ENCODE data around the gene SNAP91. TPM values are rescaled to one million over a fixed set of nuclear protein-coding genes. Genes with fewer than 3 reads are reported as not detected.

Gene SNAP91
- total RNA-seq, 1 donor from 2014 or later: not detected

GRCh38 chr6:83536647-83537589, 172.0 kb downstream of the SNAP91 start:
- ATAC-seq: no peak
- Histone ChIP-seq H3K4me3 (no peak overlapping the region), H3K27me3 (no peaks in the 10 kb centered on the region), H3K27ac (no peak overlapping the region), H3K9me3 (no peaks in the 10 kb centered on the region), H3K36me3 (no peaks in the 10 kb centered on the region), H3K4me1 (no peaks in the 10 kb centered on the region)
- no peak for DNase-seq
- TF ChIP-seq CTCF (IDR thresholded peaks at IDR 0.05): no peak
- intact Hi-C loops (cut with DNase I): no loop called here

- no peak overlapping the region for H3K27ac ChIP-seq
- H3K9me3 ChIP-seq: no peaks in the 10 kb centered on the region
- peak; percentile 80 for ATAC-seq
- intact Hi-C loops (cut with DNase I): no loop called here
- no peaks in the 10 kb centered on the region for H3K36me3 ChIP-seq
- TF ChIP-seq CTCF (IDR thresholded peaks at IDR 0.05): peak; percentile 76
- no peak for DNase-seq
- H3K4me1 ChIP-seq: no peaks in the 10 kb centered on the region
- H3K4me3 ChIP-seq: no peak overlapping the region
- H3K27me3 ChIP-seq: no peaks in the 10 kb centered on the region
These were observed 172.8 kb downstream of the SNAP91 start for GRCh38 chr6:83536034-83536646.

- no peaks in the 10 kb centered on the region for H3K9me3 ChIP-seq
- DNase-seq: no peak
- no peaks in the 10 kb centered on the region for H3K4me1 ChIP-seq
- intact Hi-C loops (cut with DNase I): loop anchor here (10.0 kb wide), 1 partner anchor 294 kb away; no protein-coding TSS in a partner anchor
- no peaks in the 10 kb centered on the region for H3K36me3 ChIP-seq
- TF ChIP-seq CTCF (IDR thresholded peaks at IDR 0.05): peak; percentile 22
- no peak overlapping the region for H3K27ac ChIP-seq
- H3K27me3 ChIP-seq: no peaks in the 10 kb centered on the region
- ATAC-seq: peak; percentile 36
- H3K4me3 ChIP-seq: no peak overlapping the region
These were observed 190.0 kb downstream of the SNAP91 start for GRCh38 chr6:83518816-83519480.

GRCh38 chr6:83517500-83517899, 191.4 kb downstream of the SNAP91 start:
- no peaks in the 10 kb centered on the region for H3K9me3 ChIP-seq
- ATAC-seq (peak; percentile 28), DNase-seq (no peak)
- no peaks in the 10 kb centered on the region for H3K4me1 ChIP-seq
- no peak for TF ChIP-seq CTCF (IDR thresholded peaks at IDR 0.05)
- H3K36me3 ChIP-seq: no peaks in the 10 kb centered on the region
- intact Hi-C loops (cut with DNase I): loop anchor here (10.0 kb wide), 1 partner anchor 293 kb away; no protein-coding TSS in a partner anchor
- H3K4me3 ChIP-seq: no peak overlapping the region
- H3K27me3 ChIP-seq: peaks cover 5% of the 10 kb centered on the region
- H3K27ac ChIP-seq: no peak overlapping the region

GRCh38 chr6:83514866-83515466, 193.9 kb downstream of the SNAP91 start:
- intact Hi-C loops (cut with DNase I): loop anchor here (5.0 to 10.0 kb wide), 2 partner anchors 93 to 290 kb away; no protein-coding TSS in a partner anchor
- ATAC-seq (peak; percentile 56), DNase-seq (no peak)
- peaks cover 6% of the 10 kb centered on the region for H3K27me3 ChIP-seq
- H3K36me3 ChIP-seq: no peaks in the 10 kb centered on the region
- TF ChIP-seq CTCF (IDR thresholded peaks at IDR 0.05): peak; percentile 77
- no peaks in the 10 kb centered on the region for H3K9me3 ChIP-seq
- no peak overlapping the region for H3K27ac ChIP-seq
- H3K4me1 ChIP-seq: peaks cover 7% of the 10 kb centered on the region
- no peak overlapping the region for H3K4me3 ChIP-seq
